IMR-90 (cell line): ENCODE data around the gene TXNL4B. TPM values are rescaled to one million over a fixed set of nuclear protein-coding genes. Genes with fewer than 3 reads are reported as not detected.

Experiments used
- ATAC-seq: fragments of 200-7000 bp; cut with Tn5 transposase; 2 replicates; pipeline ENCODE4 v1.9.1; 2020; ENCODE audit warnings: low read depth, mild to moderate bottlenecking, moderate library complexity
- BruUV-seq: library from RNA; stranded (reverse); fragments of 400-500 nt; replicated peaks from 2 replicates; lab custom pipeline; 2021; lab: Mats Ljungman, UMichigan
- CTCF ChIA-PET: fragments of 300-600 bp; formaldehyde crosslinking; extraction: SDS; loops from one replicate; lab custom pipeline; 2021; ENCODE audit warnings: antibody characterized with exemption; lab: Yijun Ruan, JAX
- POLR2A ChIA-PET: fragments of 300-600 bp; sonication (Branson Sonifier 250); formaldehyde crosslinking; loops from one replicate; lab custom pipeline; 2022; ENCODE audit warnings: antibody characterized with exemption; ENCODE audit not compliant: unreplicated experiment; lab: Charles Lee
- DNase-seq: peaks from one replicate; pipeline ENCODE4 v3.0.0; 2013
- H2AFZ ChIP-seq: replicated peaks from 2 replicates; pipeline ENCODE3; 2013; ENCODE audit warnings: low read length, mild to moderate bottlenecking; ENCODE audit not compliant: poor library complexity
- H2AK5ac ChIP-seq: 2 replicates; pipeline ENCODE4 v1.6.1; 2013; ENCODE audit warnings: low read depth, low read length, inconsistent platforms
- H2AK9ac ChIP-seq: replicated peaks from 2 replicates; pipeline ENCODE3; 2013; ENCODE audit warnings: mild to moderate bottlenecking, low read depth, low read length, moderate library complexity; ENCODE audit not compliant: poor library complexity
- H2BK120ac ChIP-seq: 2 replicates; pipeline ENCODE4 v1.6.1; 2013; ENCODE audit warnings: low read depth, low read length, inconsistent platforms
- H2BK15ac ChIP-seq: 3 replicates; pipeline ENCODE4 v1.6.1; 2013; ENCODE audit warnings: low read depth, low read length, inconsistent platforms
- H2BK20ac ChIP-seq: 2 replicates; pipeline ENCODE4 v1.6.1; 2013; ENCODE audit warnings: low read depth, mild to moderate bottlenecking, inconsistent platforms, low read length, moderate library complexity
- H2BK5ac ChIP-seq: 2 replicates; pipeline ENCODE4 v1.6.1; 2013; ENCODE audit warnings: mild to moderate bottlenecking, low read depth, low read length, inconsistent platforms; ENCODE audit not compliant: poor library complexity, severe bottlenecking
- H3K14ac ChIP-seq: replicated peaks from 2 replicates; pipeline ENCODE4 v1.6.1; 2013; ENCODE audit warnings: low read depth, low read length, inconsistent platforms
- H3K18ac ChIP-seq: 2 replicates; pipeline ENCODE4 v1.6.1; 2013; ENCODE audit warnings: low read depth, low read length, control low read depth
- H3K23ac ChIP-seq: 2 replicates; pipeline ENCODE4 v1.6.1; 2013; ENCODE audit warnings: low read depth, low read length, inconsistent platforms
- H3K27ac ChIP-seq: 2 replicates; pipeline ENCODE4 v1.5.1; 2013; ENCODE audit warnings: mild to moderate bottlenecking, control low read depth, low read length; ENCODE audit not compliant: insufficient read depth
- H3K27me3 ChIP-seq: 2 replicates; pipeline ENCODE4 v1.6.1; 2013; ENCODE audit warnings: low read length; ENCODE audit not compliant: control insufficient read depth, insufficient read depth
- H3K36me3 ChIP-seq: 2 replicates; pipeline ENCODE4 v1.6.1; 2013; ENCODE audit warnings: low read length, mixed read lengths; ENCODE audit not compliant: control insufficient read depth, insufficient read depth
- H3K4ac ChIP-seq: 2 replicates; pipeline ENCODE4 v1.6.1; 2013; ENCODE audit warnings: low read depth, low read length, inconsistent platforms
- H3K4me1 ChIP-seq: 2 replicates; pipeline ENCODE4 v1.6.1; 2013; ENCODE audit warnings: low read length, mixed read lengths; ENCODE audit not compliant: control insufficient read depth, insufficient read depth
- H3K4me2 ChIP-seq: 2 replicates; pipeline ENCODE4 v1.6.1; 2013; ENCODE audit warnings: low read depth, mild to moderate bottlenecking, control low read depth, low read length, moderate library complexity
- H3K4me3 ChIP-seq: 2 replicates; pipeline ENCODE4 v1.5.1; 2013; ENCODE audit warnings: low read depth, mild to moderate bottlenecking, control low read depth, low read length, moderate library complexity; ENCODE audit not compliant: insufficient read depth
- H3K56ac ChIP-seq: 2 replicates; pipeline ENCODE4 v1.6.1; 2013; ENCODE audit warnings: low read length, inconsistent platforms; ENCODE audit not compliant: insufficient read depth; ENCODE audit errors: extremely low read depth
- H3K79me1 ChIP-seq, 2 experiments: 2 replicates each; pipeline ENCODE4 v1.6.1; 2013; ENCODE audit warnings: low read length in 2 of 2, inconsistent platforms in 1 of 2, low read depth in 1 of 2
- H3K9ac ChIP-seq: 2 replicates; pipeline ENCODE4 v1.6.1; 2013; ENCODE audit warnings: low read depth, low read length, control low read depth
- H3K9me1 ChIP-seq: 2 replicates; pipeline ENCODE4 v1.6.1; 2013; ENCODE audit warnings: low read length, inconsistent platforms; ENCODE audit not compliant: insufficient read depth
- H3K9me3 ChIP-seq: 2 replicates; pipeline ENCODE4 v1.6.1; 2013; ENCODE audit warnings: low read length; ENCODE audit not compliant: control insufficient read depth, insufficient read depth
- H4K20me1 ChIP-seq: 2 replicates; pipeline ENCODE4 v1.6.1; 2013; ENCODE audit warnings: low read length, inconsistent platforms; ENCODE audit not compliant: insufficient read depth
- H4K5ac ChIP-seq: 2 replicates; pipeline ENCODE4 v1.6.1; 2013; ENCODE audit warnings: mild to moderate bottlenecking, low read depth, low read length, control low read depth
- H4K8ac ChIP-seq, 2 experiments: 2 replicates each; pipeline ENCODE4 v1.6.1; 2013; ENCODE audit warnings: low read depth in 2 of 2, low read length in 2 of 2, control low read depth in 1 of 2, inconsistent platforms in 1 of 2
- H4K91ac ChIP-seq: 2 replicates; pipeline ENCODE4 v1.6.1; 2013; ENCODE audit warnings: low read depth, low read length, inconsistent platforms; ENCODE audit not compliant: insufficient read depth
- BHLHE40 ChIP-seq: fragments of 150-350 bp; IDR thresholded peaks from 2 replicates; pipeline ENCODE4 v1.6.1; 2016; ENCODE audit warnings: mild to moderate bottlenecking, low read depth, low read length
- CEBPB ChIP-seq: IDR thresholded peaks from 2 replicates; pipeline ENCODE4 v1.6.1; 2012; ENCODE audit warnings: low read depth, low read length, improper control_type of control experiment
- CHD1 ChIP-seq: IDR thresholded peaks from 2 replicates; pipeline ENCODE4 v1.6.1; 2012; ENCODE audit warnings: low read depth, low read length, improper control_type of control experiment
- FOS ChIP-seq: fragments of 150-350 bp; IDR thresholded peaks from 2 replicates; pipeline ENCODE4 v1.6.1; 2016; ENCODE audit warnings: low read depth, low read length
- MAFK ChIP-seq: IDR thresholded peaks from 2 replicates; pipeline ENCODE4 v1.6.1; 2012; ENCODE audit warnings: low read depth, low read length, improper control_type of control experiment
- MAZ ChIP-seq: IDR thresholded peaks from 2 replicates; pipeline ENCODE4 v1.6.1; 2012; ENCODE audit warnings: low read depth, mild to moderate bottlenecking, low read length, improper control_type of control experiment, moderate library complexity, borderline replicate concordance
- MXI1 ChIP-seq: IDR thresholded peaks from 2 replicates; pipeline ENCODE4 v1.6.1; 2012; ENCODE audit warnings: low read depth, mild to moderate bottlenecking, low read length, moderate library complexity, borderline replicate concordance
- NFE2L2 ChIP-seq: fragments of 150-350 bp; IDR thresholded peaks from 2 replicates; pipeline ENCODE4 v1.6.1; 2016; ENCODE audit warnings: low read depth, mild to moderate bottlenecking, low read length
- POLR2A ChIP-seq: IDR thresholded peaks from 2 replicates; pipeline ENCODE4 v1.6.1; 2012; ENCODE audit warnings: mild to moderate bottlenecking, low read depth, low read length
- RAD21 ChIP-seq: IDR thresholded peaks from 2 replicates; pipeline ENCODE4 v1.6.1; 2012; ENCODE audit warnings: low read length, improper control_type of control experiment
- RCOR1 ChIP-seq: IDR thresholded peaks from 2 replicates; pipeline ENCODE4 v1.6.1; 2012; ENCODE audit warnings: mild to moderate bottlenecking, low read length, improper control_type of control experiment; ENCODE audit not compliant: insufficient replicate concordance
- RFX5 ChIP-seq: IDR thresholded peaks from 2 replicates; pipeline ENCODE4 v1.8.0; 2012; ENCODE audit warnings: low read depth, mild to moderate bottlenecking, low read length, moderate library complexity
- SMC3 ChIP-seq: fragments of 150-350 bp; IDR thresholded peaks from 2 replicates; pipeline ENCODE4 v1.6.1; 2016; ENCODE audit warnings: low read depth, mild to moderate bottlenecking, antibody characterized with exemption, low read length, moderate library complexity
- WGBS, 2 experiments: methylation state at CpG; one replicate each; pipeline versions ENCODE4 v1.1.5 to v1.1.7; 2013; ENCODE audit warnings: missing lambda C conversion rate in 2 of 2; ENCODE audit not compliant: insufficient read length in 1 of 2; ENCODE audit errors: extremely low coverage in 2 of 2; 5-methylcytosine and 5-hydroxymethylcytosine counted together
- dilution Hi-C: fragments of 300-500 bp; cut with HindIII; formaldehyde crosslinking; loops from one replicate; pipeline ENCODE4 v1.14.3; 2018; ENCODE audit warnings: low sequenced_read_pairs; ENCODE audit not compliant: unreplicated experiment
- in situ Hi-C: fragments of 300-500 bp; cut with MboI; formaldehyde crosslinking; loops from 3 replicates; pipeline ENCODE4 v1.14.3; 2019; ENCODE audit warnings: low sequenced_read_pairs, inconsistent platforms, mixed read lengths
- intact Hi-C: fragments of 100-400 bp; cut with micrococcal nuclease; formaldehyde crosslinking; loops from 2 replicates; pipeline ENCODE4 v1.10.0; 2022
- polyA plus RNA-seq, 3 experiments: library from polyadenylated mRNA; depleted of rRNA; stranded (reverse); fragments of >200 nt; gene quantifications; 2 replicates each; pipeline ENCODE4 v1.2.3, GENCODE V29; 2012; ENCODE audit warnings: low replicate concordance in 1 of 3
- total RNA-seq: library from RNA; depleted of rRNA; stranded (reverse); fragments of >200 nt; gene quantifications from 2 replicates; pipeline ENCODE4 v1.2.3, GENCODE V29; 2012
- TF ChIP-seq, protein P1 (sequence below): conservative IDR thresholded peaks from 2 replicates; pipeline ENCODE4 v1.5.1; 2012; ENCODE audit warnings: mild to moderate bottlenecking, low read depth, low read length, improper control_type of control experiment
- TF ChIP-seq, protein P2 (sequence below): fragments of 150-350 bp; IDR thresholded peaks from 2 replicates; pipeline ENCODE4 v1.6.1; 2016; ENCODE audit warnings: low read depth, mild to moderate bottlenecking, low read length, moderate library complexity, borderline replicate concordance
- TF ChIP-seq, protein P3 (sequence below): fragments of 150-350 bp; IDR thresholded peaks from 2 replicates; pipeline ENCODE4 v1.6.1; 2017; ENCODE audit warnings: mild to moderate bottlenecking, antibody characterized with exemption, low read length, low read depth

TXNL4B gene
- total and polyA plus RNA-seq, 2 of the 4 experiments (the other 2 are of a cell fraction): 5.4 to 8.6 TPM

DNA sequence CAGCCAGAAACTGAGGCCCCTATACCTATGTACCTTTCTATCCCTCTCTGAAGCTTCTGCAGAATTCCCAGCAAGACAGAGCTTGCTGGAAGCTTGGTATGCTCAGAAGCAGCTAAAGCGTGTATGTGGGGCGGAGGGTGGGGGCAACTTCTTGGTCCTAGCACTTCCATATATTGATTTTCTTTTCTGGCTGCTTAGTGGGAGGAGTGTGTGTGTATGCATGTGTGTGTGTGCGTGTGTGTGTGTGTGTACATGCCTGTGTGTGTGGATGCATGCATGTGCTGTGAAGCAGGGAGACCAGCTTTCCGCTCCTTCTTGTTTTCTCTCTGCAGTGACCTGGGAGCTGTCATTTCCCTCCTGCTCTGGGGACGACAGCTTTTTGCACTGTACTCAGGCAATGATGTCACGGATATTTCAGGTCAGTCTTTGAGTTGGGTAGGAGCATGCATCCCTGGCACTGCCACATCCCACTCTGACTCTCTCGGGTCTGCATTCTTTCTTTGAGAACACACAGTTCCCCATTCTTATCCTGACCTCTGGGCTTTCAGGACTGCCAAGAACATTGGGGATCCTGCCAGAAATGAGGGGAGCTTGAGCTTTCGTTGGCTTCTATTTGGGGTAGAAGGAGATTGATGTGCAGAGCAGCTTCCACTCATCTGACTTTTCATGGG is 19.7 kb downstream of the TXNL4B start:
- H3K23ac ChIP-seq: no peak overlapping the region
- H3K79me1 ChIP-seq: no peaks in the 10 kb centered on the region
- no peak overlapping the region for H3K4me3 ChIP-seq
- H4K5ac ChIP-seq: no peak overlapping the region
- no peak overlapping the region for H2BK120ac ChIP-seq
- ATAC-seq (peak; percentile 25), DNase-seq (no peak)
- H3K56ac ChIP-seq: no peak overlapping the region
- H2BK5ac ChIP-seq: no peak overlapping the region
- H3K4me1 ChIP-seq: no peaks in the 10 kb centered on the region
- no peak overlapping the region for H3K18ac ChIP-seq
- H3K4ac ChIP-seq: no peak overlapping the region
- H2AK9ac ChIP-seq: no peak overlapping the region
- no peaks in the 10 kb centered on the region for H3K36me3 ChIP-seq
- no peaks in the 10 kb centered on the region for H3K9me3 ChIP-seq
- H4K8ac ChIP-seq: no peak overlapping the region
- ChIA-PET CTCF (no interaction called here), POLR2A (no interaction called here)
- in situ Hi-C loops: no loop called here
- no peak overlapping the region for H3K9ac ChIP-seq
- H3K4me2 ChIP-seq: no peak overlapping the region
- H3K27ac ChIP-seq: no peak overlapping the region
- WGBS, 2 experiments: 67% methylated on average over 6 of the region's 8 CpGs; no CpG with 5 or more reads in 1 of the 2 experiments
- dilution Hi-C loops: no loop called here
- H4K91ac ChIP-seq: no peak overlapping the region
- intact Hi-C loops: no loop called here
- no peak overlapping the region for H2BK20ac ChIP-seq
- TF ChIP-seq CHD1: no peak
- TF ChIP-seq, protein P1, sequence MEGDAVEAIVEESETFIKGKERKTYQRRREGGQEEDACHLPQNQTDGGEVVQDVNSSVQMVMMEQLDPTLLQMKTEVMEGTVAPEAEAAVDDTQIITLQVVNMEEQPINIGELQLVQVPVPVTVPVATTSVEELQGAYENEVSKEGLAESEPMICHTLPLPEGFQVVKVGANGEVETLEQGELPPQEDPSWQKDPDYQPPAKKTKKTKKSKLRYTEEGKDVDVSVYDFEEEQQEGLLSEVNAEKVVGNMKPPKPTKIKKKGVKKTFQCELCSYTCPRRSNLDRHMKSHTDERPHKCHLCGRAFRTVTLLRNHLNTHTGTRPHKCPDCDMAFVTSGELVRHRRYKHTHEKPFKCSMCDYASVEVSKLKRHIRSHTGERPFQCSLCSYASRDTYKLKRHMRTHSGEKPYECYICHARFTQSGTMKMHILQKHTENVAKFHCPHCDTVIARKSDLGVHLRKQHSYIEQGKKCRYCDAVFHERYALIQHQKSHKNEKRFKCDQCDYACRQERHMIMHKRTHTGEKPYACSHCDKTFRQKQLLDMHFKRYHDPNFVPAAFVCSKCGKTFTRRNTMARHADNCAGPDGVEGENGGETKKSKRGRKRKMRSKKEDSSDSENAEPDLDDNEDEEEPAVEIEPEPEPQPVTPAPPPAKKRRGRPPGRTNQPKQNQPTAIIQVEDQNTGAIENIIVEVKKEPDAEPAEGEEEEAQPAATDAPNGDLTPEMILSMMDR: no peak
- no peak for TF ChIP-seq FOS
- no peak for TF ChIP-seq MAFK
- no peak for TF ChIP-seq RAD21
- no peak for TF ChIP-seq SMC3
- TF ChIP-seq CEBPB: no peak
- TF ChIP-seq, protein P2, sequence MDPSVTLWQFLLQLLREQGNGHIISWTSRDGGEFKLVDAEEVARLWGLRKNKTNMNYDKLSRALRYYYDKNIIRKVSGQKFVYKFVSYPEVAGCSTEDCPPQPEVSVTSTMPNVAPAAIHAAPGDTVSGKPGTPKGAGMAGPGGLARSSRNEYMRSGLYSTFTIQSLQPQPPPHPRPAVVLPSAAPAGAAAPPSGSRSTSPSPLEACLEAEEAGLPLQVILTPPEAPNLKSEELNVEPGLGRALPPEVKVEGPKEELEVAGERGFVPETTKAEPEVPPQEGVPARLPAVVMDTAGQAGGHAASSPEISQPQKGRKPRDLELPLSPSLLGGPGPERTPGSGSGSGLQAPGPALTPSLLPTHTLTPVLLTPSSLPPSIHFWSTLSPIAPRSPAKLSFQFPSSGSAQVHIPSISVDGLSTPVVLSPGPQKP: no peak
- TF ChIP-seq MAZ: no peak
- no peak for TF ChIP-seq MXI1
- TF ChIP-seq RCOR1: no peak
- TF ChIP-seq POLR2A: no peak
- no peak for TF ChIP-seq NFE2L2
- no peak for TF ChIP-seq RFX5
- no peak for TF ChIP-seq BHLHE40
- TF ChIP-seq, protein P3, sequence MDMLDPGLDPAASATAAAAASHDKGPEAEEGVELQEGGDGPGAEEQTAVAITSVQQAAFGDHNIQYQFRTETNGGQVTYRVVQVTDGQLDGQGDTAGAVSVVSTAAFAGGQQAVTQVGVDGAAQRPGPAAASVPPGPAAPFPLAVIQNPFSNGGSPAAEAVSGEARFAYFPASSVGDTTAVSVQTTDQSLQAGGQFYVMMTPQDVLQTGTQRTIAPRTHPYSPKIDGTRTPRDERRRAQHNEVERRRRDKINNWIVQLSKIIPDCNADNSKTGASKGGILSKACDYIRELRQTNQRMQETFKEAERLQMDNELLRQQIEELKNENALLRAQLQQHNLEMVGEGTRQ: no peak
- peaks cover 3% of the 10 kb centered on the region; the same call in 1 of the 2 replicates for H3K9me1 ChIP-seq
- BruUV-seq: no TSS peak
- no peaks in the 10 kb centered on the region for H3K27me3 ChIP-seq
- no peak overlapping the region for H2AK5ac ChIP-seq
- H2BK15ac ChIP-seq: no peak overlapping the region
- H4K20me1 ChIP-seq: no peaks in the 10 kb centered on the region
- peak overlapping the region; percentile 7 for H2AFZ ChIP-seq
- H3K14ac ChIP-seq: no peak overlapping the region
